Measurements from ENCODE around the gene HOXA4. TPM values are rescaled to one million over a fixed set of nuclear protein-coding genes. Genes with fewer than 3 reads are reported as not detected.

Gene HOXA4
- total RNA-seq, 1 experiment from 2014 or later = 4.8 TPM

DNA sequence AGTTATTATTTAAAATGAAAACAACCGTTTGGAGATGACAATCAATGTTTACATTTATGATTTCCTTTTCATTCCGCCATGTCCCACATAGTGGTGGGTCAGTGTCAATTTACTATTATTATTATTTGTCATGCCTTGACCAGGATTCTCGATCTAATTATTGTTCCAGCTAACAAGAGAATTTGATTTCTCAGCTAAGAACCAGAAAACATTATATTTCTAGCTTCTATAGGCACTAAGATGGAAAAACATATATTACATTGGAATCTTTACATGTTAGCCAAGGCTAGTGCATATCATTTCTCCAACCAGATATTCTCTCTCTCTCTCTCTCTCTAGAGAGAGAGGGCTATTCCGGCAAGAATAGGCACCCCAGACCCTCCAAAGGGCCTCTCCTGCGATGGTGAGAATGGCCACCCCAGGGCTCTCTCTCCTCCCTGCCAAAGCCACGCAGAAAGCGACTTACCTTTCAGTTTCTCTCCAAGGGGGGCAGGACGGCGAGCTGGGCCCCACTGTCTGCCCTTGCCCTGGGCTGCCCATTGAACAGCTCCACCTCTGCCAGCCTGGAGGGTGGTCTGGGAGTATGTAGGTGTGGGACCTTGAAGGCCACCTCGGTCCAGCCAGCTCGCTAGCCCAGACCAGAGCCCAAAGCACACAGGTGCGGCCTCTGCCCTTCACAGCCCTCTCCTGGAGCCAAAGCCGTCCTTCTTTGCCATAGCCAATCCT is 19.4 kb upstream of the HOXA4 start:
- Histone ChIP-seq H3K27me3 (replicated peaks; ENCODE audit: control insufficient read depth, insufficient read depth, low read length) (no peaks in the 10 kb centered on the region), H3K4me3 (ENCODE audit: low read depth, low read length) (peak overlapping the region; percentile 68), H3K4me1 (peaks cover 27% of the 10 kb centered on the region), H3K36me3 (ENCODE audit: control insufficient read depth, insufficient read depth, low read length) (no peaks in the 10 kb centered on the region; the same call in none of the 2 replicates), H3K9me3 (no peaks in the 10 kb centered on the region)
- ChIA-PET CTCF (interaction anchor here (0.6 to 4.0 kb wide), 7 partner anchors 11 to 768 kb away, joined by 3 to 40 read pairs (median 3); partner anchors contain the start of gene HOXA9), POLR2A (interaction anchor here (0.5 to 1.0 kb wide), 2 partner anchors 34 to 989 kb away, joined by 4 to 6 read pairs; no protein-coding TSS in a partner anchor)
- Mint-ChIP-seq H3K9me3 (ENCODE audit: unreplicated experiment) (no peaks in the 10 kb centered on the region), H3K27ac (ENCODE audit: unreplicated experiment) (peak overlapping the region; percentile 82), H3K4me3 (ENCODE audit: unreplicated experiment) (peak overlapping the region; percentile 94), H3K4me1 (ENCODE audit: low read depth, unreplicated experiment) (no peaks in the 10 kb centered on the region), H3K36me3 (ENCODE audit: insufficient read depth, unreplicated experiment) (peaks cover 18% of the 10 kb centered on the region), H3K27me3 (ENCODE audit: insufficient read depth, unreplicated experiment) (no peaks in the 10 kb centered on the region)
- intact Hi-C loops (cut with micrococcal nuclease; ENCODE audit: unreplicated experiment) = no loop called here
- TF ChIP-seq, protein P1, sequence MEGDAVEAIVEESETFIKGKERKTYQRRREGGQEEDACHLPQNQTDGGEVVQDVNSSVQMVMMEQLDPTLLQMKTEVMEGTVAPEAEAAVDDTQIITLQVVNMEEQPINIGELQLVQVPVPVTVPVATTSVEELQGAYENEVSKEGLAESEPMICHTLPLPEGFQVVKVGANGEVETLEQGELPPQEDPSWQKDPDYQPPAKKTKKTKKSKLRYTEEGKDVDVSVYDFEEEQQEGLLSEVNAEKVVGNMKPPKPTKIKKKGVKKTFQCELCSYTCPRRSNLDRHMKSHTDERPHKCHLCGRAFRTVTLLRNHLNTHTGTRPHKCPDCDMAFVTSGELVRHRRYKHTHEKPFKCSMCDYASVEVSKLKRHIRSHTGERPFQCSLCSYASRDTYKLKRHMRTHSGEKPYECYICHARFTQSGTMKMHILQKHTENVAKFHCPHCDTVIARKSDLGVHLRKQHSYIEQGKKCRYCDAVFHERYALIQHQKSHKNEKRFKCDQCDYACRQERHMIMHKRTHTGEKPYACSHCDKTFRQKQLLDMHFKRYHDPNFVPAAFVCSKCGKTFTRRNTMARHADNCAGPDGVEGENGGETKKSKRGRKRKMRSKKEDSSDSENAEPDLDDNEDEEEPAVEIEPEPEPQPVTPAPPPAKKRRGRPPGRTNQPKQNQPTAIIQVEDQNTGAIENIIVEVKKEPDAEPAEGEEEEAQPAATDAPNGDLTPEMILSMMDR (IDR thresholded peaks at IDR 0.05; ENCODE audit: insufficient read depth in 1 of 2, low read depth in 1 of 2, low read length in 1 of 2, severe bottlenecking in 1 of 2, unreplicated experiment in 1 of 2) = no peak
- DNase-seq = no peak
- BruUV-seq (replicated peaks) = no TSS peak

DNA sequence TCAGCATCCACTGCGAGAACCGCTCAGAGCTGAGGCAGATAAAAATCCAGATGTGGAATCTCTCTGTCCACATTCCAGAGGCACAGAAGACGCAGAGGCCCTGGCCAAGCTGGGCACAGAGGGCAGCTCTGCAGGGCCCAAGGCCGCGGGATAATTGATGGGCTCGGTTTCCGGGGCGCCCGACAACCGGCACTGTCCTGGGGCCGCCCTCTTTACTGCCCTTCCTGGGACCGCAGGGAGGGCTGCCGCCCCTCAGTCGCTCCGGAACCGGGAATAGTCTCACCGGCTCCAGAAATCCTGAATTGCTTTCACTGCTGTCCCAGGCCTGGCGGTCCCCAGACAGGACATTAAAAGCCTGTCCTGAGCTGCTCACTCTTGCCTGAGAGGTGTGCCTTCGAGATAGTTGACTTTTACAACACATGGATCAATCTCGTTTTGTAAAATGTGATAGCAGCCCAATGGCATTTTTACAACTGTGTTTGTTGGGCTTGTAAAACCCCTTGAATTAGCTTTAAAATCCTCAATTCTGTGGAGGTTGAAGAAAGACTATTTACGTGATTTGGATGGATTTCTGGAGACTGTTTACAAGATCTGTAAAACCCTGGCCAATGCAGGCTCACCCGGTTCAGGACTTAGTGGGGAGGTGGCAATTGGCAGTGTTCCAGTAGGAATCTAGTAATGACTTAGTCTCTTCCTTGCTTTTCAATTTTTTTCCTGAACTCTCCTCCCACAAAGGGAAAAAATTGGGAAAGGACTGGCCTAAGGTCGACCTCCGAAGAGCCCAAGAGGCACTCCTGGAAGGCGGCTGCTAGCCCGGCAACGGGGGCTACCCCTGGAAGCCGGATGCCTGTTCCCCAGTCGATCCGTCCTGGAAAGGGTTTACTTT is 18.4 kb upstream of the HOXA4 start:
- TF ChIP-seq, protein P1 (IDR thresholded peaks at IDR 0.05; ENCODE audit: insufficient read depth in 1 of 2, low read depth in 1 of 2, low read length in 1 of 2, severe bottlenecking in 1 of 2, unreplicated experiment in 1 of 2) = no peak
- Histone ChIP-seq H3K4me1 (peaks cover 27% of the 10 kb centered on the region), H3K4me3 (ENCODE audit: low read depth, low read length) (no peak overlapping the region), H3K9me3 (no peaks in the 10 kb centered on the region), H3K27me3 (replicated peaks; ENCODE audit: control insufficient read depth, insufficient read depth, low read length) (no peaks in the 10 kb centered on the region), H3K36me3 (ENCODE audit: control insufficient read depth, insufficient read depth, low read length) (no peaks in the 10 kb centered on the region; the same call in 1 of the 2 replicates)
- ChIA-PET POLR2A (no interaction called here), CTCF (interaction anchor here (0.5 to 4.0 kb wide), 5 partner anchors 8 to 1262 kb away, joined by 3 to 40 read pairs (median 5); partner anchors contain the start of gene HOXA7)
- H3K27me3 Mint-ChIP-seq (ENCODE audit: insufficient read depth, unreplicated experiment) = no peaks in the 10 kb centered on the region
- peak overlapping the region; percentile 76 for H3K27ac Mint-ChIP-seq (ENCODE audit: unreplicated experiment)
- peak in 1 of 2 experiments; percentile 25 for DNase-seq
- intact Hi-C loops (cut with micrococcal nuclease; ENCODE audit: unreplicated experiment) = no loop called here
- no peaks in the 10 kb centered on the region for H3K4me1 Mint-ChIP-seq (ENCODE audit: low read depth, unreplicated experiment)
- H3K4me3 Mint-ChIP-seq (ENCODE audit: unreplicated experiment) = peak overlapping the region; percentile 73
- H3K9me3 Mint-ChIP-seq (ENCODE audit: unreplicated experiment) = no peaks in the 10 kb centered on the region
- peaks cover 12% of the 10 kb centered on the region for H3K36me3 Mint-ChIP-seq (ENCODE audit: insufficient read depth, unreplicated experiment)
- BruUV-seq (replicated peaks) = no TSS peak

Data from Caco-2 (cell line).